H1 (cell line): Measurements from ENCODE around the gene SNRNP40. TPM values are rescaled to one million over a fixed set of nuclear protein-coding genes. Genes with fewer than 3 reads are reported as not detected.

Source experiments
- EP300 ChIP-seq, 2 experiments: IDR thresholded peaks; 1 replicate in 1 of 2; 2 replicates in 1 of 2; pipeline ENCODE4 v1.6.1; 2011 to 2012; ENCODE audit warnings: low read depth in 2 of 2, low read length in 2 of 2, mild to moderate bottlenecking in 2 of 2, borderline replicate concordance in 1 of 2, inconsistent platforms in 1 of 2, moderate library complexity in 1 of 2
- POLR2AphosphoS5 ChIP-seq: IDR thresholded peaks from 2 replicates; pipeline ENCODE4 v1.6.1; 2011; ENCODE audit warnings: low read depth, low read length
- polyA plus RNA-seq, 7 experiments: library from polyadenylated mRNA; depleted of rRNA in 3 of 7; stranded (reverse) in 5 of 7; unstranded in 2 of 7; fragments of >200 nt in 5 of 7; fragments of 200-250 nt in 2 of 7; gene quantifications; 1 replicate in 5 of 7; 2 replicates in 1 of 7; 4 replicates in 1 of 7; pipeline versions ENCODE4 v1.2.1 to v1.2.3, GENCODE V29; 2011 to 2013; ENCODE audit warnings: missing spikeins in 2 of 7, mixed read lengths in 2 of 7
- total RNA-seq: library from RNA; stranded (reverse); fragmentation: NEBNext Ultra II Directional; extraction: Animal tissue kit (Norgen Biotek cat#: 25700); gene quantifications from 2 replicates; pipeline ENCODE4 v1.2.1, GENCODE V29; 2021

SNRNP40 gene
- total and polyA plus RNA-seq, 2 of the 8 experiments (the other 6 are each of a cell fraction or from before 2014, with no cell fraction given), result 97.4 to 113 TPM

GRCh38 chr1:31261916-31262315, 34.7 kb downstream of the SNRNP40 start (continued):
- TF ChIP-seq POLR2AphosphoS5, result no peak
- no peak for TF ChIP-seq EP300 (IDR thresholded peaks at IDR 0.05; ENCODE audit: borderline replicate concordance in 1 of 2, low read depth in 2 of 2, low read length in 2 of 2)
